Naive thymus-derived CD4-positive, alpha-beta T cell (primary cell): ENCODE measurements around the gene NID1. TPM values are rescaled to one million over a fixed set of nuclear protein-coding genes. Genes with fewer than 3 reads are reported as not detected.
A peak's percentile ranks its signal among the peaks of the same experiment; 100 is the strongest.

ENCODE experiments used
- ATAC-seq: fragments of 150-1000 bp; cut with Tn5 transposase; 2 replicates; pipeline ENCODE4 v1.10.0; 2021; ENCODE audit warnings: mild to moderate bottlenecking, moderate library complexity
- CTCF ChIA-PET: fragments of 350-600 bp; sonication (Branson Sonifier 250); formaldehyde crosslinking; loops from one replicate; lab custom pipeline; 2021; ENCODE audit warnings: antibody characterized with exemption; lab: Charles Lee
- POLR2A ChIA-PET: fragments of 350-600 bp; sonication (Branson Sonifier 250); formaldehyde crosslinking; loops from one replicate; lab custom pipeline; 2021; ENCODE audit warnings: antibody characterized with exemption, inconsistent platforms; lab: Charles Lee
- DNase-seq, 9 donors: peaks; one replicate each; pipeline versions ENCODE4 v3.0.0 to v3.0.0-alpha.2; 2020 to 2022; ENCODE audit warnings: mixed read lengths in 1 of 9
- H3K27ac ChIP-seq: one replicate; pipeline ENCODE4 v1.7.0; 2013; ENCODE audit warnings: mild to moderate bottlenecking, low read depth, low read length, moderate library complexity
- H3K27me3 ChIP-seq, 2 donors: one replicate each; pipeline ENCODE4 v1.7.0; 2013; ENCODE audit warnings: low read length in 2 of 2, mild to moderate bottlenecking in 2 of 2, moderate library complexity in 2 of 2; ENCODE audit not compliant: control insufficient read depth in 2 of 2, insufficient read depth in 2 of 2
- H3K36me3 ChIP-seq, 3 experiments: 1 replicate in 2 of 3; 2 replicates in 1 of 3; pipeline ENCODE4 v1.7.0; 2013; ENCODE audit warnings: low read length in 3 of 3, mild to moderate bottlenecking in 3 of 3, moderate library complexity in 1 of 3; ENCODE audit not compliant: insufficient read depth in 3 of 3, control insufficient read depth in 2 of 3
- H3K4me1 ChIP-seq, 2 donors: one replicate each; pipeline ENCODE4 v1.7.0; 2013; ENCODE audit warnings: low read length in 2 of 2, mild to moderate bottlenecking in 2 of 2, moderate library complexity in 1 of 2; ENCODE audit not compliant: control insufficient read depth in 2 of 2, insufficient read depth in 2 of 2
- H3K4me3 ChIP-seq: 2 replicates; pipeline ENCODE4 v1.7.0; 2013; ENCODE audit warnings: mild to moderate bottlenecking, low read length
- H3K9me3 ChIP-seq, 3 experiments: 1 replicate in 2 of 3; 2 replicates in 1 of 3; pipeline ENCODE4 v1.7.0; 2013; ENCODE audit warnings: low read length in 3 of 3; ENCODE audit not compliant: control insufficient read depth in 2 of 3
- H3K27ac Mint-ChIP-seq, 9 donors: one replicate each; pipeline ENCODE4 v1.8.0; 2020 to 2022; ENCODE audit warnings: mixed read lengths in 9 of 9, mild to moderate bottlenecking in 8 of 9, moderate library complexity in 5 of 9, inconsistent platforms in 2 of 9
- H3K27me3 Mint-ChIP-seq, 5 donors: one replicate each; pipeline ENCODE4 v1.8.0; 2021 to 2022; ENCODE audit warnings: mixed read lengths in 5 of 5, mild to moderate bottlenecking in 1 of 5
- H3K36me3 Mint-ChIP-seq, 5 donors: one replicate each; pipeline ENCODE4 v1.8.0; 2020 to 2022; ENCODE audit warnings: mixed read lengths in 5 of 5, mild to moderate bottlenecking in 3 of 5, inconsistent platforms in 1 of 5
- H3K4me1 Mint-ChIP-seq, 7 donors: one replicate each; pipeline ENCODE4 v1.8.0; 2020 to 2022; ENCODE audit warnings: mixed read lengths in 7 of 7, mild to moderate bottlenecking in 3 of 7, inconsistent platforms in 1 of 7
- H3K4me3 Mint-ChIP-seq, 10 donors: one replicate each; pipeline ENCODE4 v1.8.0; 2020 to 2022; ENCODE audit warnings: mild to moderate bottlenecking in 10 of 10, mixed read lengths in 10 of 10, moderate library complexity in 6 of 10, inconsistent platforms in 2 of 10
- H3K9me3 Mint-ChIP-seq, 11 donors: one replicate each; pipeline ENCODE4 v1.8.0; 2020 to 2022; ENCODE audit warnings: mixed read lengths in 11 of 11, mild to moderate bottlenecking in 4 of 11, inconsistent platforms in 1 of 11, moderate library complexity in 1 of 11
- intact Hi-C, 2 donors: fragments of 100-400 bp; cut with micrococcal nuclease; formaldehyde crosslinking; loops; one replicate each; pipeline ENCODE4 v1.15.1; 2023
- polyA plus RNA-seq, 2 donors: library from polyadenylated mRNA; unstranded; fragments of 300-500 nt; fragmentation: Illumina TruSeq; gene quantifications; one replicate each; pipeline ENCODE4 v1.2.3, GENCODE V29; 2021
- total RNA-seq, 6 experiments: library from RNA in 5 of 6; stranded (reverse) in 5 of 6; gene quantifications; 1 replicate in 5 of 6; 2 replicates in 1 of 6; pipeline ENCODE4 v1.2.3 and lab custom pipeline; 2021 to 2026

Gene NID1
- total and polyA plus RNA-seq, 7 experiments from 2014 or later: 0.11 to 6.2 (median 0.22) TPM; not detected in 2

GRCh38 chr1:235997931-235998330 lies 67.0 kb downstream of the NID1 start:
- Histone ChIP-seq H3K4me1 (peaks cover 10 to 31% of the 10 kb centered on the region in 2 donors), H3K27me3 (no peaks in the 10 kb centered on the region), H3K36me3 (no peaks in the 10 kb centered on the region), H3K9me3 (no peaks in the 10 kb centered on the region), H3K27ac (no peak overlapping the region), H3K4me3 (no peak overlapping the region)
- Mint-ChIP-seq H3K9me3 (no peaks in the 10 kb centered on the region), H3K27ac (peak overlapping the region in 2 of 9 donors; percentile 24 to 97), H3K4me3 (peak overlapping the region in 2 of 10 donors; percentile 16 to 23), H3K4me1 (peaks cover 10 to 59% (median 17%) of the 10 kb centered on the region in 7 donors), H3K27me3 (no peaks in the 10 kb centered on the region), H3K36me3 (peaks cover 0 to 14% (median 0%) of the 10 kb centered on the region in 5 donors)
- intact Hi-C loops: loop anchor here (2.0 to 5.0 kb wide), 5 partner anchors 54 to 669 kb away; partner anchors contain the start of genes ERO1B (in 2 of the 2), ARID4B (in 1 of the 2), GGPS1 (in 1 of the 2) and LGALS8 (in 1 of the 2)
- ATAC-seq (no peak), DNase-seq (no peak)
- ChIA-PET POLR2A (no interaction called here), CTCF (no interaction called here)

- Histone ChIP-seq H3K27ac (no peak overlapping the region), H3K4me3 (no peak overlapping the region), H3K36me3 (no peaks in the 10 kb centered on the region), H3K4me1 (peaks cover 10 to 31% of the 10 kb centered on the region in 2 donors), H3K27me3 (no peaks in the 10 kb centered on the region), H3K9me3 (no peaks in the 10 kb centered on the region)
- Mint-ChIP-seq H3K9me3 (no peaks in the 10 kb centered on the region), H3K4me3 (no peak overlapping the region), H3K4me1 (peaks cover 10 to 52% (median 17%) of the 10 kb centered on the region in 7 donors), H3K36me3 (peaks cover 0 to 14% (median 0%) of the 10 kb centered on the region in 5 donors), H3K27me3 (no peaks in the 10 kb centered on the region), H3K27ac (peak overlapping the region in 1 of 9 donors; percentile 66)
- ATAC-seq (no peak), DNase-seq (no peak)
- intact Hi-C loops: loop anchor here (5.0 kb wide), 3 partner anchors 55 to 525 kb away; partner anchors contain the start of genes ERO1B (in 2 of the 2) and LGALS8 (in 1 of the 2)
- CTCF ChIA-PET: no interaction called here
- POLR2A ChIA-PET: no interaction called here
Observed at GRCh38 chr1:235997049-235997448, 67.8 kb downstream of the NID1 start.

GRCh38 chr1:235996048-235996785 lies 68.7 kb downstream of the NID1 start:
- H3K36me3 Mint-ChIP-seq: peaks cover 0 to 14% (median 0%) of the 10 kb centered on the region in 5 donors
- H3K9me3 Mint-ChIP-seq: no peaks in the 10 kb centered on the region
- Histone ChIP-seq H3K27me3 (no peaks in the 10 kb centered on the region), H3K27ac (no peak overlapping the region), H3K9me3 (no peaks in the 10 kb centered on the region), H3K4me3 (no peak overlapping the region), H3K4me1 (peaks cover 10 to 31% of the 10 kb centered on the region in 2 donors), H3K36me3 (no peaks in the 10 kb centered on the region)
- DNase-seq (no peak), ATAC-seq (no peak)
- intact Hi-C loops: loop anchor here (5.0 kb wide), 3 partner anchors 56 to 526 kb away; partner anchors contain the start of genes ERO1B (in 2 of the 2) and LGALS8 (in 1 of the 2)
- CTCF ChIA-PET: no interaction called here
- POLR2A ChIA-PET: no interaction called here
- peaks cover 10 to 44% (median 17%) of the 10 kb centered on the region in 7 donors for H3K4me1 Mint-ChIP-seq
- no peaks in the 10 kb centered on the region for H3K27me3 Mint-ChIP-seq
- H3K27ac Mint-ChIP-seq: peak overlapping the region in 1 of 9 donors; percentile 33
- peak overlapping the region in 1 of 10 donors; percentile 55 for H3K4me3 Mint-ChIP-seq

- H3K27me3 ChIP-seq: no peaks in the 10 kb centered on the region
- Mint-ChIP-seq H3K27me3 (no peaks in the 10 kb centered on the region), H3K4me3 (no peak overlapping the region), H3K4me1 (peaks cover 10 to 38% (median 16%) of the 10 kb centered on the region in 7 donors), H3K9me3 (peaks cover 0 to 3% (median 0%) of the 10 kb centered on the region in 11 donors), H3K27ac (peak overlapping the region in 4 of 9 donors; percentile 24 to 81 (median 40)), H3K36me3 (peaks cover 0 to 11% (median 0%) of the 10 kb centered on the region in 5 donors)
- no peaks in the 10 kb centered on the region for H3K9me3 ChIP-seq
- H3K4me1 ChIP-seq: peaks cover 10 to 30% of the 10 kb centered on the region in 2 donors
- ChIA-PET POLR2A (no interaction called here), CTCF (no interaction called here)
- H3K36me3 ChIP-seq: no peaks in the 10 kb centered on the region
- no peak for DNase-seq
- intact Hi-C loops: loop anchor here (5.0 kb wide), 3 partner anchors 57 to 527 kb away; partner anchors contain the start of genes ERO1B (in 2 of the 2) and LGALS8 (in 1 of the 2)
- H3K4me3 ChIP-seq: no peak overlapping the region
- ATAC-seq: no peak
- H3K27ac ChIP-seq: no peak overlapping the region
Observed at GRCh38 chr1:235995511-235995910, 69.4 kb downstream of the NID1 start.

- Mint-ChIP-seq H3K9me3 (peaks cover 6 to 17% (median 9%) of the 10 kb centered on the region in 11 donors), H3K36me3 (peaks cover 0 to 14% (median 9%) of the 10 kb centered on the region in 5 donors), H3K27me3 (peaks cover 0 to 6% (median 0%) of the 10 kb centered on the region in 5 donors), H3K4me3 (no peak overlapping the region), H3K27ac (no peak overlapping the region), H3K4me1 (peaks cover 0 to 21% (median 2%) of the 10 kb centered on the region in 7 donors)
- Histone ChIP-seq H3K36me3 (no peaks in the 10 kb centered on the region), H3K9me3 (no peaks in the 10 kb centered on the region), H3K27ac (no peak overlapping the region), H3K4me1 (peaks cover under 1 to 13% of the 10 kb centered on the region in 2 donors), H3K27me3 (no peaks in the 10 kb centered on the region), H3K4me3 (no peak overlapping the region)
- ChIA-PET POLR2A (no interaction called here), CTCF (no interaction called here)
- intact Hi-C loops: no loop called here
- DNase-seq: no peak
- no peak for ATAC-seq
Observed at GRCh38 chr1:235993652-235994051, 71.2 kb downstream of the NID1 start.

GRCh38 chr1:235992868-235993267 lies 72.0 kb downstream of the NID1 start:
- H3K4me3 Mint-ChIP-seq: no peak overlapping the region
- ATAC-seq (no peak), DNase-seq (no peak)
- H3K27ac ChIP-seq: no peak overlapping the region
- peaks cover 8 to 25% (median 13%) of the 10 kb centered on the region in 11 donors for H3K9me3 Mint-ChIP-seq
- peaks cover 0 to 5% of the 10 kb centered on the region in 2 donors for H3K4me1 ChIP-seq
- no peaks in the 10 kb centered on the region for H3K9me3 ChIP-seq
- H3K36me3 ChIP-seq: no peaks in the 10 kb centered on the region
- H3K27ac Mint-ChIP-seq: no peak overlapping the region
- CTCF ChIA-PET: no interaction called here
- intact Hi-C loops: no loop called here
- H3K4me3 ChIP-seq: no peak overlapping the region
- H3K4me1 Mint-ChIP-seq: peaks cover 0 to 14% (median 0%) of the 10 kb centered on the region in 7 donors
- H3K36me3 Mint-ChIP-seq: peaks cover 0 to 18% (median 9%) of the 10 kb centered on the region in 5 donors
- H3K27me3 Mint-ChIP-seq: peaks cover 0 to 14% (median 2%) of the 10 kb centered on the region in 5 donors
- POLR2A ChIA-PET: no interaction called here
- no peaks in the 10 kb centered on the region for H3K27me3 ChIP-seq
